Stimulated activated CD4-positive, alpha-beta T cell treated with anti-CD3 and anti-CD28 coated beads, Interleukin-4, amount 100 ng/mL, for 1 hour (primary cell): ENCODE measurements around the gene HADHB.
"Not testable (repeated sequence)": the region's sequence is repeated elsewhere in the genome, so short reads cannot be mapped to it uniquely, and the experiment has no call there.

Experiments
- DNase-seq: peaks from one replicate; pipeline ENCODE4 v3.0.0-alpha.2; 2020

Gene HADHB

DNA sequence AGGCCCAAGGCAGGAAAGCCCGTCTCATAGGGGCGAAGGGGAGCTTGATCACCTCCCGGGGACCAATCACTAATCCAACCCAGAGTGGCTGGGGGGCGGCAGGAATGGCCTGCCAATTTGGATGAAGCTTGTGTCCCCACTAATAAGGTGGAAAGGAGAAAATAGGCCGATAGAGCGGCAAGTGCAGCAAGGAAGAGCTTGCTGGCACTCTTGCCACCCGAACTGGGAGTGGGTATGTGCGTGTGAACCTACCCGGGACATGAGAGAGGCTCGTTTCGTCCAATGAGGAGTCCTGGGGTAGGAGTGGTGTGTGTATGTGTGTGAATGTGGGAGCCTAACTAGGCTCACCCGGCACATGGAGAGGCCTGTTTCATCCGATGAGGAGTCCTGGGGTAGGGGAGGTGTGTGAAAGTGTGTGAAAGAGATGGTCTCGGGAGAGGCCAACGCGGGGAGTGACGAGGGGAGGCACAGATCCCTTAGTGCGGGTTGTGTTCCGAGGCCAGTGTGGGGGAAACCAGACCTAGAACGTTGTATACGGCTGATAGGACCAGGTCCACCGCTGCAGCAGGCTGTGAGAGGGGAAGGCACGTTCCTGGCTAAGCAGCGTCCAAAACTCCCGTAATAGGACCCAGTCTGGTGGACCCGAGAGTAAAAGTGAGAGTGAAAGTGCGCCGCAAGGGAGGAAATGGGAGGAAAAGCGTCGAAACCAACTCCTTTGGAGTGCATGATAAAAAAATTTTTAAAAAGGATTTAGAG lies 54.1 kb downstream of the HADHB start:
- peak; percentile 32 for DNase-seq

DNA sequence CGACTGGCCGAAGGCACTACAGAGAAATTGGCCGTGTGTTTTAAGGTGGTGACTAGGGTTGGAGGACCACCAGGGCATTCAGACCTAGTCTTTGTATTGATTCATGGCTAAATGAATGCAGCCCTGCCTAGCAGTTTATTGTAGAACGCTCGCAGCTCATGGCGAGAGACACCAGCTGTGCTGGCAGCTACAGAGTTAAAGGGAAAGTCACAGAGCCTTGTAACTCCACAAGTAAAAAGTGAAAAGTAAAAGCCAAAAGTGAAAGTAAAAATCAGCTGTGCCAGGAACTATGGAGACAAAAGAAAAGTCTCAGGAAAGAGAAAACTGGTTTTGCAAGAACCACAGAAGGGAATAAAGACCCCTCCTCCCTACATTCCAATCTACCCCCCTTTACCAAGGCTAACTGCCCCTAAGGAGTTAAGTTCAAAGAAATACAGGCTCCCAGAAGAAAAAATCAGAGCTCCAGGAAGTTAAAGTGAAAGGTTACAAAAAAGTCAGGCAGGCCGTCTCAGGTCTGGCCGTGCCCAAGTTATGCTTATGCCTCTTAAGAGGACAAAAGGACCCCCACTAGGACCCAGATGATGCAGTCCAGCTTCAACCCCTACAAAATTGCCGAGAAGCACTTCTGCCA lies 54.8 kb downstream of the HADHB start:
- peak; percentile 16 for DNase-seq

DNA sequence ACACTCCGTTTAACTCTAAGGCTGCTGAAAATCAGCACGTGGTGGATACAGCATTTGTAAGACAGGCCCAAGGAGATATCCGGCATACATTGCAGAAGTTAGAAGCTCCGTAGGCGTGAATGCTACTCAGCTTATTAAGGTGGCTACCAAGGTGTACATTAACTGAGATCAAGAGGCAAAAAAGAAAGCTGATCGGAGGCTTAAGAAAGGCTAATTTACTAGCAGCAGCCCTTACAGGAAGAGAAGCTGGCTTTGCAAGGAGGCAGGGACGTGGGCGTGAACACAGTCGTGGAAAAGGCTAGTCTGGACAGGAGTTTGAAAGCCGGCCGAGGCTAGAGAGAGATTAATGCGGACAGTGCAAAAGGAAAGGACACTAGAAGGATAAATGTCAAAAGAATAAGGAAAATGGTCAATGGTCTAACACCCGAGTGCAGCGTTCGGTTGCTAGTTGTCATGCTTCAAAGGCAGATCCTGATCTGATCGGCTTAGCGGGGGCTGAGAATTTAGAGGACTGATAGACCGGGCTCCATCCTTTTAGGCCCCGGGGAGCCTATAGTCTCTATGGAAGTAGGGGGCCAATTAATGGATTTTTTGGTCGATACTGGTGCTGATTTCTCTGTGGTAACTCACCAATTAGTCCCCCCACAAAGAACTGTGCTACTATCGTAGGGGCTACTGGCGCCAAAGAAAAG lies 55.6 kb downstream of the HADHB start:
- DNase-seq: peak; percentile 8

DNA sequence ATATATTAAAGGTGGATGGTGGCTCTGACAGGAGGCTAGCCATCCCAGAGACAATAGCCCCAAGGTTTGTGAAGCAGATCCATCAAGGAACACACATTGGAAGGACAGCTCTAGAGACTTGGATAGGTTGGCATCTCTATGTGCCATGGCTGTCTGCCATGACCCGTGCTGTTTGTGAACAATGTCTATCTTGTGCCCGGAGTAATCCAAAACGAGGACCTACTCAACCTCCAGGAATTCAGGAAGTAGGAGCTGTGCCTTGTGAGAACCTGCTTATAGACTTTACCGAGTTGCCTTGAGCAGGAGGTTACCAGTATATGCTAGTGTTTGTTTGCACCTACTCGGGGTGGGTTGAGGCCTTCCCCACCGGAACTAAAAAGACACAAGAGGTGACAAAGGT lies 58.1 kb downstream of the HADHB start:
- DNase-seq: no peak

DNA sequence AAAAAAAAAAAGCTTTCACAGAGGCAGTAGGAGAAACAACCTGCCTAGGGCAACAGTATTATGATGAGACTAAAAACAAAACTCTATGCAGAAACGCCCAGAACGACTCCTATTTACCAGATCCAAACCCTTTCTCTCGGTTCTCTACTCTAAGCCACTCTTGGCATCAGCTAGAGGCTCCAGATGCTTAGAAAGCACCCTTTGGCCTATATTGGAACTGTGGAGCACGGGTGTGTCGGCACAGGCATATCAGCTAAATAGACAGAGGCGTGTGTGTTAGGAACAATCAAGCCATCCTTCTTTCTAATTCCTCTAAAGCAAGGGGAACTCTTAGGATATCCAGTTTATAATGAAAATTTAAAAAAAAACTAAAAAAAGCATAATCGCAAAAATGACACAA lies 60.4 kb downstream of the HADHB start:
- DNase-seq: not testable (repeated sequence)

DNA sequence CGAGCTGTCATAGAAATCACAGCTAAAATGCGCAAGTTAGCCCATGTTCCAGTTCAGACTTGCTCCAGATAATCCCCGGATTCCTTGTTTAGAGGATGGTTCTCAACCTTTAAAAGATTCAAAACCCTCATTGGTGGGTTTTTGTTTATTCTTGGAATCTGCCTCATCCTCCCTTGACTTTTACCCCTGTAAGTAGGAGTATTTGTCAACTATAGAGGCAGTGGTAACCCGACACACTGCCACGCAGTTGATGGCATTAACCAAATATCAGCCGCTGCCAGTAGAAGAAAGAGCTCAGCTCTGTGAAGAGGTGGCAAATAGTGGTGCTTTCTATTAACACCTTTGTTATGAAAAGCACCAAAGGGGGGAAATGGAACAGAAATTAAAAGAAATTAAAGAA lies 60.8 kb downstream of the HADHB start:
- DNase-seq: no peak

DNA sequence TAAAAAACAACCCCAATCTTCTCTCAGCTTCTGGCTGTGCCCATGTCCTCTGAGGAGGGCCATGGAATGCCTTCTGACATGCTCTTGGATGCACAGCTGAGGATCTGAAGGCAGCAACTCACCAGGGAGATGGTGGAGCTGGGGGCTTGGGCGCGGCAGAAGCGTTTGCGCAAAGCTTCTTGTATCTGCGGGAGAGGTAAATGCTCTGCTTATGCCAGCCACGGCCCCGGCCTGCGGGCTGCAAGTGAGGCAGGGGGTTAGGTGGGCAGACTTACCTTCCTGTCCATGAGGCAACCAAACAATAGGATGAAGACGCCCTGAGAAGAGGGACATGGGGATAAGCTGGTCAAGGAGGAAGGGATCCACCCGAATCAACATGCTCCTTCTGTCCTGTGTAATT lies 65.2 kb downstream of the HADHB start:
- DNase-seq: no peak

DNA sequence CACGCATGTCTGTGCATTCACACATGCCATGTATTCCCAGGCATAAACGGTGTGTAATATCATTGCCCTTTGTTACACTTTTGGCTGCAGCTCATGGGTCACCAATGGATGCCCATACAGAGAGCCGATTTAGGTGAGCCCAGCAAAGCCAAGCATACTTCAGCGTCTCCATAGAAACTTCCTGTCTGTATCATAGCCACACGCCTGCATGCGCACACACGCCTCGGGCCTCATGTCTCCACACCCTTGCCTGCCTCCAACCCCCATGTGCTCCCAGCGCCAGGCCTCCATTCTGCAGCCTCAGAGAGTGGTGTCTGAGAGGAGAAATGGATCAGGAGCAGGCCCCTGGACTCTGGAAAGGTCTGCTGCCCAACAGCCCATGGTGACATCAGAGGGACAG lies 67.7 kb downstream of the HADHB start:
- DNase-seq: no peak

DNA sequence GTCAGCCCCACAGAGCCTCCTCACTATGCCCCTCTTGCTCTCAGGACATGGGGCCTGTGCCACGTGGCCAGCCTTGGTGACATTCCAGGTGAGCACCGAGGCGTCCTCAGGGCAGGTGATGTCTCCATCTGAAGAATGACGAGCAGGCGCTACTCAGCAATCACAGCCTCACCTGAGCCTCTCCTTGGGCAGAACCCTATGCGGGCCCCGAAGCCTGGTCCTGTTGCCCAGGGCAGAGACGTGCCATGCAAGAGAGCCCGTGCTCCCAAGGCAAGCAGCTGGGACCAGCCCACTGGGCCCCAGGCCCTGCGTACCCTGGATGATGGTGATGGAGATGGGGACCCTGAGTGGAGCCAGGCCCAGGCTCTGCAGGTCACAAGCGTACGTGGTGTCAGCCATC lies 68.7 kb downstream of the HADHB start:
- no peak for DNase-seq

DNA sequence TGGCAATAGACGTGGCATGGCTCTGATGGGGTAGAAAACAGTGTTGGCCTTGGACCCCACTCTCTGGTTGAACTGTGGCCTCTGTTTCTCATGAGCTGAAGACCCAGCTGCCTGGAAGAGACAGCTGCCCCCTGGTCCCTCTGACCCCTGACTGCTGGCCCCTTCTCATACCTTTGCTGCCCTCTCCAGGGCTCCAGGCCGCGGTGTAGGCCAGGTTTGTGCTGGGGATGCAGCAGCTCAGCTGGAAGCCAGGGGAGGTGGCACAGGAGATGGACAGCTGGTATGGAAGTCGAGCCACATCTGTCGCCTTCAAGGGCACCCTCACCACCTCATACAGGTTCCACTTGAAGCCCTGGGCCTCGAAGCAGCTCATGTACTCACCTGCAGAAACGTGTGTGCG lies 69.5 kb downstream of the HADHB start:
- no peak for DNase-seq

DNA sequence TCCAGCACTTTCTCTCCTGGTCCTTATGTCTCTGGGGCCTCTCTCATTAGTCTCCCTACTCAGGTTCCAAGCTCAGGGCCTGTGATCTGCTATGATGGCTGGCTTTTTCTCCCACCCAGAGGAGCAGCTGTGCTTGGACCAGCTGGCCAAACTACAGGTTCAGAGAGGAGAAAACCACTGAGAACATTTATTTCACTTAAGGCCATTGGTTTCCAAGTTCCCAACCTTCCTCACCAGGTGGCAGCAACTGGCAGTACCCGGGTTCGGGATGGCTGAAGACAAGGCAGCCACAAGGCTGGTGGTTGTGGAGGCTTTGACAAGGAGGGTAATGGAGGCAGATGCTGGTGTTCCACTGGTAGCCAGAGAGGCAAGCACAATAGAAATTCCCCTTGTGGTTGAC lies 71.3 kb downstream of the HADHB start:
- no peak for DNase-seq

DNA sequence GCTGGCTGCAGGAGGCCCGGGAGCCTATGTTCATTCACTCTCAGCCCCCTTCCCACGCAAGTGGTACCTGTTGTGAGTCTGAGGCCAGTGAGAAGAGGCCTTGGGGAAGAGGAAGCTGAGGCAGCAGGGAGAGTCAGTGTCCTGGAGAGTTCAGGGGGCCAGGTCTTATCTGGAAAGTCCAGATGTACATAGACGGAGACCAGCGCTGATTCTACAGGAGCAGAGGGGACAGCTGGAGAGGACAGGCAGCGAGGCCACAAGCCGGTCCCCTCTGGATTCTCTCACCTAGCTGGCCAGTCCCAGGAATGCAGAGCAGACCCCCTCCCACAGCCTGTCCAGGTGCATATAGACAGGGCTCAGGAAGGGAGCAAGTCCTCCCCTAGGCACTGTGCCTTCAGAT lies 72.1 kb downstream of the HADHB start:
- no peak for DNase-seq

DNA sequence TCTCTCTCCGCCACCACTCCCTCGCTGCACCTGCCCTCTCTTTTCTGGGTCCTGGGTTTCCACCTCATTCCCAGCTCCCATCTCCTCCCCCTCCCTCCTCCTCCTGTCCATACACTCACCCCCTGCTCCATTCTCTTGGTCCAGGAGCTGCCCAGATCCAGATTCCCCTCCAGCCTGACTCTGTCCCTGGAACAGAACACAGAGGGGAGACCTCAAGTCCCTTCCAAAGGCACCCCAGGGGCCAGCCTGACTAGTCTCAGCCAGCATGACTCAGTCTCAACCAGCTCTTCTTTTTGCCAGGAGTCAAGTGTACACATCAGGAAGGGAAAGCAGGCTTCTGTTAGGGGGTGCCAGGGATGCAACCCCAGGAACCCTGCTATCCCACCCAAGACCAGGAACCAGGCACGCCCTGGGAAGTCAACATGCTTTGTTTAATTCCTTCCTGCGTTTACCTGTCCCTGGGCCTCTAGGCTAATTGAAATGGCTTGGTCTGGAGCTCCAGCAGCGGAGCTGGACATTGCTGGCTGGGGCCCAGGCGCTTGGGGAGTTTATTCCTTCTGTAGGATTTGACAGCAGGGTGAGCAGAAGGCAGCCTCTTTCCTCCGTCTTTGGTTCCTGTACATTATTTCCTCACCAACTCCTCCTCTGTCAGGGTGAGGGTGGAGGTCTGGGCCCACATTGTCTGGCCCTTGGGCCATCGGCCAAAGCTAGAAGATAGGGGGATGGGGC lies 72.8 kb downstream of the HADHB start:
- no peak for DNase-seq

DNA sequence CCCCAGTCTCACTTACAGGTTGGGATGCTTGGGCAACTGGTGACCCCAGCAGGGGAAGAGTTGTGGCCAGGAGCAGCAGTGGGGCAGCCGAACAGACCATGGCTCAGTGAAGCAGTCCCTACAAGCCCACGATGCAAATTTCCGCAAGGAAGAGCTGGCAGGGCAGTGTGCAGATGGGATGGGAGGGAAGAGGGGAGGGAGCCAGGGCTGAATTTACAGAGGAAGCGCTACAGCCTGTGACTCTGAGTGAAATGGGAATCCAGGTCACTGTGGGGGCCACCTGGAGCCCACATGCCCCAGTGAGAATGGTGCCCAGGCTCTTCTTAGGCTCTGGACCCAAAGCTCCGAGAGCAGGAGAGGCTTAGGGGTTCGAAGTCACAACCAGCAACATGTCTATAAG lies 74.2 kb downstream of the HADHB start:
- DNase-seq: no peak

DNA sequence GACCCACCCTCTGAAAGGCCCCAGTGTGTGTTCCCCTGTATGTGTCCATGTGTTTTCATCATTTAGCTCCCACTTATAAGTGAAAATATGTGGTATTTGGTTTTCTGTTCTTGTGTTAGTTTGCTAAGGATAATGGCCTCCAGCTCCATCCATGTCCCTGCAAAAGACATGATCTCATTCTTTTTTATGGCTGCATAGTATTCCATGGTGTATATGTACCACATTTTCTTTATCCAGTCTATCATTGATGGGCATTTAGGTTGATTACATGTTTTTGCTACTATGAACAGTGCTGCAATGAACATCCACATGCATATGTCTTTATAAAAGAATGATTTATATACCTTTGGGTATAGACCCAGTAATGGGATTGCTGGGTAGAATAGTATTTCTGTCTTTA lies 79.7 kb downstream of the HADHB start:
- not testable (repeated sequence) for DNase-seq

DNA sequence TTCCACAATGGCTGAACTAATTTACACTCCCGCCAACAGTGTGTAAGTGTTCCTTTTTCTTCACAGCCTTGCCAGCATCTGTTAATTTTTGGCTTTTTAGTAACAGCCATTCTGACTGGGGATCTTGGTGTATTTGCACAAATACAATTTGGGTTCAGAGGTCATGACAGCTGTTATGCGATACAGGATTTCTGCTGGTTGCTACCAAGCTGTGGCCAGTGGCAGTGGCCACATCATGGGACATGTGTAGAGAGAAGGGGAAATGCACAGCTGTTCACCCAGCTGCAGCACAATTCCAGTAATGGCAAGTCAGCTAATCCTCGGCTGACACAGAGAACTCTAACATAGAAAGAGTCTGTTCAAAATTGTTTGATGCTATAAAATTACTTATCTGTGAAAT lies 80.2 kb downstream of the HADHB start:
- no peak for DNase-seq

DNA sequence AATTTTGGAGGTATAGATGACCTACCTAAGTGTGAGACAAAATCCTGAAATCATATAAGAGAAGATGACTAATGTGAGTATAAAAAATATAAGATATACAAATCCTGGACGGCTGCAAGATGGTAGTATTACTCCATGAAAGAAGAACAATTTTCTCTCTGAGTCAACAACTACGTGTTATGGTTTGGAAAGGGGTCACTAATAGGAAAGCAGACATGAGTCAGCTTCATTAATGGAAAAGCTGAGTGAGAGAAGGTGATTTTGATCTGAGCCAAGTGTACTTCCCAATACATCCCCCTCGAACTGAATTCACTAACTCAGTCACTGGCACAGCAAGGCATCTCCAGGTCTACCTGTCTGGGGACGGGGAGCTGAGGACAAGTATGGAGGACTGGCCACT lies 81.1 kb downstream of the HADHB start:
- no peak for DNase-seq

DNA sequence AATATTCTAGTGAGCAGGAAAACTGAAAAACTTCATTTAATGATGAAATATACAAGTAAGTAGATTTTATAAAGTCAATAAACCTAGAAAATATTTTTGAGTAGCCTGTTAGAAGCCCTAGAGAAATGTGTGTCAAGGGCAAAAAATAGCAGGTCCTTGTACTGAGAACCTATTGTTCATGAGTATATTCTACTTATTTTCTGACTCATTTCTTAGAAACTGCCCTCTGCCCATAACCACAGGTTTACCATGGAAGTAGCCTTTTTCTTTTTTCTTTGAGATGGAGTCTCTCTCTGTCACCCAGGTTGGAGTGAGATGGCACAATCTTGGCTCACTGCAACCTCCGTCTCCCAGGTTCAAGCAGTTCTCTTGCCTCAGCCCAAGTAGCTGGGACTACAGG lies 81.8 kb downstream of the HADHB start:
- DNase-seq: no peak

DNA sequence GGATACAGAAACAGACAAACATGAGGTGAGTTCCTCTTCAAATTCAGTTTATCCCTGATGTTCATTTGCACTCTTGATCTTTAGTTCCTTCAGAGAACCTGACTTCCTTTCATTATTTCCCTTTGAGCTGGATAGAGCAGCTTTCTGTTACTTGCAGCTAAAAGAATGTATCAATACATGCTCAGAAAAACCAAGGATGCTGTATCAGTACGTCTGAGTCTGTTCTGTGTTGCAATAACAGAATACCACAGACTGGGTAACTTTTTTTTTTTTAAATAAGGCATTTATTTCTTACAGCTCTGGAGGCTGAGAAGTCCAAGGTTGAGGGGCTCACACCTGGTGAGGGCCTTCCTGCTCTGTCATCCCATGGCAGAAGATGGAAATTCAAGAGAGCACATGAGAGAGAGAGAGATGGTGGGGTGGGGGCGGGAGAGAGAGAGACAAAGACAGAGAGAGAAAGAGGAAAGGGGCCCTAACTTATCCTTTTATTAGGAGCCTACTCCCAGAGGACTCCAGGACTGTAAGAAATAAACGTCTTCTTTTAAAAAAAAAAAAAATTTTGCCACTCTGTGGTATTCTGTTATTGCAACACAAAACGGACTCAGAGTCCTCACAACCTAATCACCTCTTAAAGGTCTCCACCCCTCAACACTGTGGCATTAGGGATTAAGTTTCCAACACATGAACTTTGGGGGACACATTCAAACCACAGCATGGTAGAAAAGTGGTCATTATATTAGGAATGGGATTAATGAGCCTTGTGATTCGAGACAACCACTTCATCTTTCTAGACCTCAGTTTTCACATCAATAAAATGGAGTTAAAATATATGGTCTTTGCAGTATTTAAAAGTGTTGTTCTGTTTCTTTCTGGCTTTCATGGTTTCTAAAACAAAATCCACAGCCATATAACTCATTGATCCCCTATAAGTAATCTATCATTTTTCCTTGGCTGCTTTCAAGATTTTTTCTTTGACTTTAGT lies 82.8 kb downstream of the HADHB start:
- DNase-seq: no peak

DNA sequence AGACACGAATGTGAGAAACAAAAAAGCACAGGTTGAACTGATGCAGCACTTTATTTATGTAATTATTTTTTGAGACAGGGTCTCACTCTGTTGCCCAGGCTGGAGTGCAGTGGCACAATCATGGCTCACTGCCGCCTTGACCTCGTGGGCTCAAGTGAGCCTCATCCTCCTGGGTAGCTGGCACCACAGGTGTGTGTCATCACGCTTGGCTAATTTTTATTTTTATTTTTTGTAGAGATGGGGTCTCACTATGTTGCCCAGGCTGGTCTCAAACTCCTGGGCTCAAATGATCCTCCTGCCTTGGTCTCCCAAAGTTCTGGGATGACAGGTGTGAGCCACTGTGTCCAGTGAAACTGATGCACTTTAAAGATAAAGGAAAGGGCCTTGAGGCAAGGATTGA lies 84.3 kb downstream of the HADHB start:
- DNase-seq: not testable (repeated sequence)

DNA sequence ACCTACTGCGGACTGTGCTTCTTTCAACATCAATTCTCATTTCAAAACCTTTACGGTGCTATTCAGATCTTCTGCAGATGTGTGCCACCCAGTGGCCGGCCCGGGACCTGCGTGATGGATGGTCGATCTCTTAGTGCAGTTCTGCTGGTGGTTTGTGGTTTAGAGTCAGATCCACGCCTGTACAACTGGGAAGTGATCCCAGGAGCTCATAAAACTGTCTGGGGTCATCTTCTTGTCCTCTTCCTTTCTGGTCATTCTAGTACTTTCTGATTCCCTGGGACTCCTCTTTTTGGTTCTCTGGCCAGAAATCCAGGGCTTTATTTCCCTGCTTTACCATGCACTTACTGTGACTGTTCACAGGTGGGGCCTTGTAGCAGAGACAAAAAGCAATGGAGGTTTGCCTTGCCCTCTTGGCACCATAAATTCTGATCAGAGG lies 85.4 kb downstream of the HADHB start:
- DNase-seq: peak; percentile 84

DNA sequence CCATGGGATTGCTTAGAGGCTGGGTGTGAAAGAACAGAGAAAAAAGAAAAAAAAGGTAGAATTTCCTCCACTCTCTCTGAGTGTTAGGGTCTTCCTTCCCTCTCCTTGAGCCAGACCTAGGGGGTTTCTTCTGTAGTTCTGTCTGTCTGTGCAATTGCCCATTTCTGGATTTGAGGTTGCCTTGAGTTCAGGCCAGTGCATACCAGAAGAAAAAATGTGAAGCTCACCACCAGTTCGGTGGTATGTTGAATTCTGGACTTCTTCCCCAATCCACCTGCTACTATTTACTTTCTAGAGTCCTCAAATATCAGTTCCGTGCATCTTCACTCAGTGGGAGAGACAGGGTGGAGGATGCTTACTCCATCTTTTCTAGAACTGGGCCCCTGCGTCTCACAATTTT lies 85.9 kb downstream of the HADHB start:
- DNase-seq: no peak
